Neural progenitor cell (in vitro differentiated cells): ENCODE results near the gene OTUD7B. TPM values are rescaled to one million over a fixed set of nuclear protein-coding genes. Genes with fewer than 3 reads are reported as not detected.

Source experiments
- DNase-seq: peaks from one replicate; pipeline ENCODE4 v3.0.0-alpha.2; 2016; ENCODE audit warnings: low spot score
- H2AFZ ChIP-seq: fragments of 200-600 bp; sonication (generic); replicated peaks from 2 replicates; pipeline ENCODE4 v1.6.1; 2016; ENCODE audit warnings: antibody characterized with exemption
- H3F3A ChIP-seq: fragments of 200-600 bp; sonication (generic); 2 replicates; pipeline ENCODE4 v1.6.1; 2016; ENCODE audit warnings: antibody characterized with exemption, low read depth
- H3K27ac ChIP-seq: fragments of 200-600 bp; sonication (generic); 2 replicates; pipeline ENCODE4 v1.5.1; 2016; ENCODE audit warnings: mild to moderate bottlenecking
- H3K27me3 ChIP-seq: fragments of 200-600 bp; sonication (generic); 2 replicates; pipeline ENCODE4 v1.6.1; 2016; ENCODE audit warnings: mild to moderate bottlenecking, moderate library complexity
- H3K36me3 ChIP-seq: fragments of 200-600 bp; sonication (generic); 2 replicates; pipeline ENCODE4 v1.5.1; 2016
- H3K4me1 ChIP-seq: fragments of 200-600 bp; sonication (generic); 2 replicates; pipeline ENCODE4 v1.6.1; 2016; ENCODE audit warnings: mixed run types
- H3K4me2 ChIP-seq: fragments of 200-600 bp; sonication (generic); 2 replicates; pipeline ENCODE4 v1.6.1; 2016
- H3K4me3 ChIP-seq: fragments of 200-600 bp; sonication (generic); 2 replicates; pipeline ENCODE4 v1.5.1; 2016
- H3K79me2 ChIP-seq: fragments of 200-600 bp; sonication (generic); 2 replicates; pipeline ENCODE4 v1.6.1; 2016; ENCODE audit warnings: low read depth
- H3K9ac ChIP-seq: fragments of 200-600 bp; sonication (generic); 2 replicates; pipeline ENCODE4 v1.6.1; 2016
- H3K9me3 ChIP-seq: fragments of 200-600 bp; sonication (generic); 2 replicates; pipeline ENCODE4 v1.5.1; 2016; ENCODE audit warnings: low read depth
- H4K20me1 ChIP-seq: fragments of 200-600 bp; sonication (generic); 2 replicates; pipeline ENCODE4 v1.6.1; 2016; ENCODE audit warnings: low read depth
- H3K27ac Mint-ChIP-seq: 3 replicates; pipeline ENCODE4 v1.8.0; 2021; ENCODE audit warnings: mixed read lengths
- H3K27me3 Mint-ChIP-seq: 2 replicates; pipeline ENCODE4 v1.8.0; 2022; ENCODE audit warnings: low read depth, mild to moderate bottlenecking, inconsistent platforms, moderate library complexity, mixed read lengths; ENCODE audit not compliant: insufficient read depth
- H3K36me3 Mint-ChIP-seq: 3 replicates; pipeline ENCODE4 v1.8.0; 2021; ENCODE audit warnings: mixed read lengths
- H3K4me1 Mint-ChIP-seq: 3 replicates; pipeline ENCODE4 v1.8.0; 2021; ENCODE audit warnings: mixed read lengths
- H3K4me3 Mint-ChIP-seq: 3 replicates; pipeline ENCODE4 v1.8.0; 2021; ENCODE audit warnings: mild to moderate bottlenecking, moderate library complexity, mixed read lengths
- H3K9me3 Mint-ChIP-seq: 3 replicates; pipeline ENCODE4 v1.8.0; 2020; ENCODE audit warnings: mixed read lengths
- CTCF ChIP-seq: fragments of 200-600 bp; sonication (generic); IDR thresholded peaks from 2 replicates; pipeline ENCODE4 v1.5.1; 2017; ENCODE audit warnings: antibody characterized with exemption, mild to moderate bottlenecking
- EZH2 ChIP-seq: fragments of 200-600 bp; sonication (generic); IDR thresholded peaks from 2 replicates; pipeline ENCODE4 v1.6.1; 2017; ENCODE audit warnings: antibody characterized with exemption, mild to moderate bottlenecking, moderate library complexity
- EZH2phosphoT487 ChIP-seq: fragments of 200-600 bp; sonication (generic); IDR thresholded peaks from 2 replicates; pipeline ENCODE4 v1.6.1; 2017; ENCODE audit warnings: antibody characterized with exemption
- total RNA-seq: library from RNA; depleted of rRNA; stranded (reverse); fragments of >200 nt; gene quantifications from 2 replicates; pipeline ENCODE4 v1.2.3, GENCODE V29; 2015; ENCODE audit warnings: low replicate concordance

The OTUD7B gene
- total RNA-seq, 1 donor from 2014 or later, result 10.7 TPM

GRCh38 chr1:149936170-149936991, 74.1 kb downstream of the OTUD7B start, which contains the start of gene MTMR11:
MTMR11 (minus strand) TSS chr1:149936879; CDS start chr1:149936647, 232 bp downstream.
- peak within 1 kb of the TSS; percentile 38 for H3K4me3 ChIP-seq
- Mint-ChIP-seq H3K27ac (peak within 1 kb of the TSS; percentile 52), H3K36me3 (peaks cover 6% of the 10 kb centered on the region), H3K4me3 (peak within 1 kb of the TSS; percentile 87), H3K27me3 (peaks cover 4% of the 10 kb centered on the region), H3K4me1 (peaks cover 45% of the 10 kb centered on the region), H3K9me3 (no peaks in the 10 kb centered on the region)
- H4K20me1 ChIP-seq, result no peaks in the 10 kb centered on the region
- peak within 1 kb of the TSS; percentile 86 for H2AFZ ChIP-seq
- H3K27ac ChIP-seq, result no peak within 1 kb of the TSS
- peak; percentile 23 for DNase-seq
- no peak for TF ChIP-seq CTCF
- no peak for TF ChIP-seq EZH2phosphoT487
- no peak for TF ChIP-seq EZH2
- H3K9ac ChIP-seq, result no peak within 1 kb of the TSS
- H3F3A ChIP-seq, result no peaks in the 10 kb centered on the region
- peak within 1 kb of the TSS; percentile 73 for H3K4me2 ChIP-seq
- no peaks in the 10 kb centered on the region for H3K9me3 ChIP-seq
- peaks cover 15% of the 10 kb centered on the region for H3K4me1 ChIP-seq
- no peaks in the 10 kb centered on the region for H3K36me3 ChIP-seq
- no peaks in the 10 kb centered on the region for H3K27me3 ChIP-seq
- no peaks in the 10 kb centered on the region for H3K79me2 ChIP-seq

DNA sequence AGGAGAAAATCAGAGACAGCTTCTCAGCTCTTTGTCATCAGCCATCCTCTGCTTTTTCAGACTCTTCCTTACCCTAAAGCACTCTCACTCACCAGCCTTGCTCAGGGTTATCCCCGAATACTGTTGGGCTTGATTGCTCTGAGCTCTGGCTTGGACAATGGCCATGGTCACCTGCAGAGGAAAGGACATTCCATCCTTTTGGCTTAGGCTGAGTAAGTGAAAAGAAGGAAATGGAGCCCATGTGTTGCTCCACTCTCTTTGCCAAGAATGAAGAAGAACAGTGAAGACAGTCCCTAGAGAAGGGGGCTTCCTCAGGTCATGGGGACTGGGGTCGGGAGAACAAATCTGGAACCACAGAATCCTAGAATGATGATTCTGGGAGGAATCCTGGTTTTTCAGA, 76.2 kb downstream of the OTUD7B start:
- no peak for DNase-seq
- Histone ChIP-seq H3K9me3 (no peaks in the 10 kb centered on the region), H3K27me3 (no peaks in the 10 kb centered on the region), H3K4me1 (peaks cover 15% of the 10 kb centered on the region), H2AFZ (no peak overlapping the region), H3K36me3 (no peaks in the 10 kb centered on the region), H3K4me3 (no peak overlapping the region), H3K27ac (no peak overlapping the region), H4K20me1 (no peaks in the 10 kb centered on the region), H3K4me2 (no peak overlapping the region), H3K9ac (no peak overlapping the region), H3K79me2 (no peaks in the 10 kb centered on the region), H3F3A (no peaks in the 10 kb centered on the region)
- Mint-ChIP-seq H3K4me3 (no peak overlapping the region), H3K27me3 (peaks cover 4% of the 10 kb centered on the region), H3K27ac (no peak overlapping the region), H3K9me3 (no peaks in the 10 kb centered on the region), H3K36me3 (peaks cover 9% of the 10 kb centered on the region), H3K4me1 (peaks cover 33% of the 10 kb centered on the region)
- no peak for TF ChIP-seq CTCF
- TF ChIP-seq EZH2phosphoT487, result no peak
- TF ChIP-seq EZH2, result no peak

GRCh38 chr1:149933208-149933607, 77.3 kb downstream of the OTUD7B start:
- peak overlapping the region; percentile 51 for H3K4me3 Mint-ChIP-seq
- peaks cover 38% of the 10 kb centered on the region for H3K4me1 Mint-ChIP-seq
- no peak overlapping the region for H3K27ac ChIP-seq
- no peak overlapping the region for H3K9ac ChIP-seq
- H3K9me3 ChIP-seq, result no peaks in the 10 kb centered on the region
- no peaks in the 10 kb centered on the region for H3K9me3 Mint-ChIP-seq
- H4K20me1 ChIP-seq, result no peaks in the 10 kb centered on the region
- DNase-seq, result no peak
- no peaks in the 10 kb centered on the region for H3K36me3 ChIP-seq
- peak overlapping the region; percentile 27 for H3K27ac Mint-ChIP-seq
- H3K27me3 Mint-ChIP-seq, result peaks cover 4% of the 10 kb centered on the region
- TF ChIP-seq EZH2phosphoT487, result no peak
- H3K79me2 ChIP-seq, result no peaks in the 10 kb centered on the region
- H3K4me2 ChIP-seq, result no peak overlapping the region
- H3K27me3 ChIP-seq, result no peaks in the 10 kb centered on the region
- peaks cover 3% of the 10 kb centered on the region for H3F3A ChIP-seq
- H2AFZ ChIP-seq, result no peak overlapping the region
- H3K36me3 Mint-ChIP-seq, result peaks cover 9% of the 10 kb centered on the region
- H3K4me3 ChIP-seq, result no peak overlapping the region
- H3K4me1 ChIP-seq, result peaks cover 16% of the 10 kb centered on the region

DNA sequence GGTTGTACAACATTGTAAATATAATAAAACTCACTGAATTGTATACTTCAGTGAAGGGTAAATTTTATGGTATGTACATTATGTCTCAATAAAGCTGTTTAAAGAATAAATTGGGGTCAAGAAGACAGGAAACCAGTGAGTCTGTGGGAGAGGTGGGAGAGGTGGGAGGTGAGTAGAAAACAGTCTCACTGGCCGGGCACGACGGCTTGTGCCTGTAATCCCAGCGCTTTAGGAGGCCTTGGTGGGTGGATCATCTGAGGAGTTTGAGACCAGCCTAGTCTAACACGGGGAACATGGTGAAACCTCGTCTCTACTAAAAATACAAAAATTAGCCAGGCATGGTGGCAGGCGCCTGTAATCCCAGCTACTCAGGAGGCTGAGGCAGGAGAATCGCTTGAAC, 78.1 kb downstream of the OTUD7B start:
- peaks cover 8% of the 10 kb centered on the region for H3F3A ChIP-seq

More for the DNA sequence above, 78.1 kb downstream of the OTUD7B start:
- Mint-ChIP-seq H3K4me3 (no peak overlapping the region), H3K9me3 (no peaks in the 10 kb centered on the region), H3K27me3 (peaks cover 3% of the 10 kb centered on the region), H3K4me1 (peaks cover 34% of the 10 kb centered on the region), H3K36me3 (peaks cover 9% of the 10 kb centered on the region), H3K27ac (peak overlapping the region; percentile 13)
- Histone ChIP-seq H3K9ac (no peak overlapping the region), H4K20me1 (no peaks in the 10 kb centered on the region), H3K36me3 (no peaks in the 10 kb centered on the region), H3K27me3 (no peaks in the 10 kb centered on the region), H2AFZ (no peak overlapping the region), H3K4me3 (no peak overlapping the region), H3K9me3 (no peaks in the 10 kb centered on the region), H3K4me1 (peaks cover 12% of the 10 kb centered on the region), H3K79me2 (peaks cover 1% of the 10 kb centered on the region), H3K27ac (no peak overlapping the region), H3K4me2 (no peak overlapping the region)
- DNase-seq, result no peak
- TF ChIP-seq CTCF, result no peak
- TF ChIP-seq EZH2phosphoT487, result no peak
- TF ChIP-seq EZH2, result no peak
